PFSK-1 (cell line): ENCODE data around the gene PSEN1.

Experiments
- FOXP2 ChIP-seq: optimal IDR thresholded peaks from 2 replicates; pipeline ENCODE3; 2011; ENCODE audit warnings: borderline replicate concordance, control low read depth, inconsistent platforms; ENCODE audit not compliant: insufficient read depth; ENCODE audit errors: extremely low read length, extremely low read depth
- POLR2AphosphoS5 ChIP-seq: IDR thresholded peaks from 2 replicates; pipeline ENCODE4 v1.6.1; 2012; ENCODE audit warnings: low read depth, mild to moderate bottlenecking, control low read depth, low read length, moderate library complexity
- REST ChIP-seq, 2 experiments: IDR thresholded peaks; 2 replicates each; pipeline versions ENCODE4 v1.6.1 to v1.8.0; 2011 to 2012; ENCODE audit warnings: low read depth in 2 of 2, low read length in 2 of 2, control low read depth in 1 of 2, inconsistent platforms in 1 of 2, mild to moderate bottlenecking in 1 of 2, moderate library complexity in 1 of 2; ENCODE audit not compliant: insufficient read depth in 1 of 2
- SIN3A ChIP-seq: IDR thresholded peaks from 2 replicates; pipeline ENCODE4 v1.6.1; 2012; ENCODE audit warnings: mild to moderate bottlenecking, low read length, moderate library complexity, borderline replicate concordance; ENCODE audit not compliant: insufficient read depth
- TAF1 ChIP-seq: IDR thresholded peaks from 2 replicates; pipeline ENCODE4 v1.6.1; 2012; ENCODE audit warnings: low read length, control low read depth, borderline replicate concordance; ENCODE audit not compliant: insufficient read depth

DNA sequence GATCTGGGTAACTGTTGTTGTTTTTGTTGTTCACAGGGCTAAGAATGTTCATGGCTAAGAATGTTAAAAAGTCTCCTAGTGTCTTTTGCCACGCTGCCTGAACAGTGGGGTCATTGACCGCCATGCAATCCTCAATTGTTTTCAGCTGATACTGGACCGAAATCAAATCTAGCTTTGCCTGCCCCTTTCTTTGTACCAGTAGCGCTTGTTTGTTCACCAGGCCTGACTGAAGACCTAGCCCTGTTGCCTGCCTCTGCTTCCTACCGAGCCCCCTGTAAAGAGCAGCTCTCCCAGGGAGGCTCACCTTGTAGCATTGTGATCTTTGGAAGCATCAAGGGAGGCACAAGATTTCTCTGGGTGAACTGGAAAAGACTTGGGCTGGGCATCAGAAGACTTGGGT, 6.7 kb downstream of the PSEN1 start:
- TF ChIP-seq POLR2AphosphoS5, result no peak
- TF ChIP-seq REST (IDR thresholded peaks at IDR 0.05; ENCODE audit: insufficient read depth in 1 of 2, low read depth in 2 of 2, low read length in 2 of 2), result no peak
- no peak for TF ChIP-seq SIN3A
- TF ChIP-seq TAF1, result no peak
- no peak for TF ChIP-seq FOXP2
